NCI-H82 treated with DMSO at 0.1 percent for 48 hours (cell line): Measurements from ENCODE around the gene OR10J5.
"Not testable (repeated sequence)": the region's sequence is repeated elsewhere in the genome, so short reads cannot be mapped to it uniquely, and the experiment has no call there.

ENCODE experiments used
- DNase-seq: peaks from one replicate; lab custom pipeline; 2025; ENCODE audit not compliant: unreplicated experiment; lab: John Stamatoyannopoulos, UW

The OR10J5 gene

GRCh38 chr1:159535907-159536306, at the start of gene OR10J5:
TSS of gene OR10J5 (minus strand) at chr1:159536007. CDS start at chr1:159536007, 0 bp downstream.
- DNase-seq, result no peak

GRCh38 chr1:159584536-159584935, 48.7 kb upstream of the OR10J5 start:
- DNase-seq, result no peak

- no peak for DNase-seq
Measured at GRCh38 chr1:159581422-159581821, 45.6 kb upstream of the OR10J5 start.

GRCh38 chr1:159580340-159580739, 44.5 kb upstream of the OR10J5 start:
- no peak for DNase-seq

GRCh38 chr1:159577446-159577845, 41.6 kb upstream of the OR10J5 start:
- no peak for DNase-seq

- DNase-seq, result no peak
Measured at GRCh38 chr1:159562680-159563079, 26.9 kb upstream of the OR10J5 start.

- DNase-seq, result no peak
Measured at GRCh38 chr1:159561497-159561896, 25.7 kb upstream of the OR10J5 start.

GRCh38 chr1:159560599-159560998, 24.8 kb upstream of the OR10J5 start:
- no peak for DNase-seq

- no peak for DNase-seq
Measured at GRCh38 chr1:159556931-159557369, 21.1 kb upstream of the OR10J5 start.

- no peak for DNase-seq
Measured at GRCh38 chr1:159554696-159555095, 18.9 kb upstream of the OR10J5 start.

- no peak for DNase-seq
Measured at GRCh38 chr1:159554261-159554660, 18.5 kb upstream of the OR10J5 start.

GRCh38 chr1:159548126-159548525, 12.3 kb upstream of the OR10J5 start:
- no peak for DNase-seq

GRCh38 chr1:159532922-159533321, 2.9 kb downstream of the OR10J5 start:
- no peak for DNase-seq

GRCh38 chr1:159524792-159525191, 11.0 kb downstream of the OR10J5 start:
- DNase-seq, result not testable (repeated sequence)

GRCh38 chr1:159510229-159510541, 25.6 kb downstream of the OR10J5 start:
- no peak for DNase-seq

GRCh38 chr1:159509440-159510228, 26.2 kb downstream of the OR10J5 start:
- DNase-seq, result no peak

- no peak for DNase-seq
Measured at GRCh38 chr1:159508951-159509350, 26.9 kb downstream of the OR10J5 start.

- DNase-seq, result no peak
Measured at GRCh38 chr1:159505676-159506075, 30.1 kb downstream of the OR10J5 start.

GRCh38 chr1:159501082-159501481, 34.7 kb downstream of the OR10J5 start:
- DNase-seq, result no peak

- DNase-seq, result not testable (repeated sequence)
Measured at GRCh38 chr1:159494513-159495210, 41.1 kb downstream of the OR10J5 start.

- DNase-seq, result no peak
Measured at GRCh38 chr1:159493354-159493753, 42.5 kb downstream of the OR10J5 start.

GRCh38 chr1:159492575-159493323, 43.1 kb downstream of the OR10J5 start:
- DNase-seq, result no peak
